ENCODE results near the gene ZNF197.
"Not testable (repeated sequence)": the region's sequence is repeated elsewhere in the genome, so short reads cannot be mapped to it uniquely, and the experiment has no call there.

- not testable (repeated sequence) for TF ChIP-seq CTCF, POLR2A (IDR thresholded peaks at IDR 0.05)
Observed at GRCh38 chr3:44577354-44577952, 47.4 kb upstream of the ZNF197 start.

Measured in uterus (tissue), 2 donors.